Measurements from ENCODE around the gene CYTH2. TPM values are rescaled to one million over a fixed set of nuclear protein-coding genes. Genes with fewer than 3 reads are reported as not detected.
"Not testable (repeated sequence)": the region's sequence is repeated elsewhere in the genome, so short reads cannot be mapped to it uniquely, and the experiment has no call there.

The CYTH2 gene
- total and polyA plus RNA-seq, 12 donors = 26.3 to 93.5 (median 52.8) TPM

- TF ChIP-seq POLR2A (IDR thresholded peaks at IDR 0.05) = no peak
- TF ChIP-seq, protein P1, sequence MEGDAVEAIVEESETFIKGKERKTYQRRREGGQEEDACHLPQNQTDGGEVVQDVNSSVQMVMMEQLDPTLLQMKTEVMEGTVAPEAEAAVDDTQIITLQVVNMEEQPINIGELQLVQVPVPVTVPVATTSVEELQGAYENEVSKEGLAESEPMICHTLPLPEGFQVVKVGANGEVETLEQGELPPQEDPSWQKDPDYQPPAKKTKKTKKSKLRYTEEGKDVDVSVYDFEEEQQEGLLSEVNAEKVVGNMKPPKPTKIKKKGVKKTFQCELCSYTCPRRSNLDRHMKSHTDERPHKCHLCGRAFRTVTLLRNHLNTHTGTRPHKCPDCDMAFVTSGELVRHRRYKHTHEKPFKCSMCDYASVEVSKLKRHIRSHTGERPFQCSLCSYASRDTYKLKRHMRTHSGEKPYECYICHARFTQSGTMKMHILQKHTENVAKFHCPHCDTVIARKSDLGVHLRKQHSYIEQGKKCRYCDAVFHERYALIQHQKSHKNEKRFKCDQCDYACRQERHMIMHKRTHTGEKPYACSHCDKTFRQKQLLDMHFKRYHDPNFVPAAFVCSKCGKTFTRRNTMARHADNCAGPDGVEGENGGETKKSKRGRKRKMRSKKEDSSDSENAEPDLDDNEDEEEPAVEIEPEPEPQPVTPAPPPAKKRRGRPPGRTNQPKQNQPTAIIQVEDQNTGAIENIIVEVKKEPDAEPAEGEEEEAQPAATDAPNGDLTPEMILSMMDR (IDR thresholded peaks at IDR 0.05) = no peak
- Histone ChIP-seq H3K36me3 (replicated peaks in 1 of 2) (no peaks in the 10 kb centered on the region), H3K27ac (no peak overlapping the region), H3K27me3 (no peaks in the 10 kb centered on the region), H3K4me1 (replicated peaks in 1 of 2) (peaks cover 10 to 24% of the 10 kb centered on the region in 2 donors), H3K9me3 (replicated peaks in 1 of 3) (no peaks in the 10 kb centered on the region), H3K4me3 (no peak overlapping the region)
- DNase-seq = no peak
- intact Hi-C loops (cut with DNase I) = no loop called here
- 77 to 83% (median 79%) methylated on average over 16 of the region's 16 CpGs for WGBS, 4 donors
Observed at GRCh38 chr19:48484247-48484893, 15.2 kb downstream of the CYTH2 start.

DNA sequence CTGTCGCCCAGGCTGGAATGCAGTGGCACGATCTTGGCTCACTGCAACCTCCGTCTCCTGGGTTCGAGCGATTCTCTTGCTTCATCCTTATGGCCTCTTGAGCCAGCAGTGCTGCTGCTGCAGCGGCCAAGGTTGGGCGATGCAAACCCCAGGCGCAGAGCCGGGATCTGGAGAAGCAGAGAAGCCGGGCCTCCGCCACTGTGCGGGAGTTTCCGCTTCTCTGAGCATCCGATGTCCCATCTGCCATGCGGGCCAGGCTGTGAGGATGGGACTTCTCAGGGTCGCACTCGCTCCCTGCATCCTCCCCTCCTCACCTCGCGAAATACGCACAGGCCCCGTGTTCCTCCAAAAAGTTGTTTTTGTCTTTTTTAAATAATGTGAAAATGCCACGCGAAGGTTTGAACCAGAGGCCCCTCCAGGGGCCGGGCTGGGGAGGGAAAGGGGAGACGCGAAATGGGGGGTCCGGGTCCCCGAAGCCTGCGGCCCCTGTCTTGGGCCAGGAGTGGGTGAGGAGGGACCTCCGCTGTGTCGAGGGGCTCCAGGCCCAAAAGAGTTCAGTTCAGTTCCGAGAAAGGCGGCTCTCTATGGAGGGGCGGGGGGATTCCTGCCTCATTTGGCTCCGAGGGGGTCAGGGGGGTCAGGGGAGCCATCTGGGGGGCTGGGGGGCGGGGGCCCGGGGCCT, 15.9 kb downstream of the CYTH2 start:
- Histone ChIP-seq H3K27me3 (no peaks in the 10 kb centered on the region), H3K27ac (no peak overlapping the region), H3K9me3 (replicated peaks in 1 of 3) (no peaks in the 10 kb centered on the region), H3K36me3 (replicated peaks in 1 of 2) (no peaks in the 10 kb centered on the region), H3K4me1 (replicated peaks in 1 of 2) (peaks cover 10 to 24% of the 10 kb centered on the region in 2 donors), H3K4me3 (no peak overlapping the region)
- intact Hi-C loops (cut with DNase I) = no loop called here
- no peak for TF ChIP-seq POLR2A (IDR thresholded peaks at IDR 0.05)
- TF ChIP-seq, protein P1 (IDR thresholded peaks at IDR 0.05) = no peak
- no peak for DNase-seq
- WGBS, 4 donors = 67 to 81% (median 74%) methylated on average over 21 to 37 of the region's 37 CpGs

DNA sequence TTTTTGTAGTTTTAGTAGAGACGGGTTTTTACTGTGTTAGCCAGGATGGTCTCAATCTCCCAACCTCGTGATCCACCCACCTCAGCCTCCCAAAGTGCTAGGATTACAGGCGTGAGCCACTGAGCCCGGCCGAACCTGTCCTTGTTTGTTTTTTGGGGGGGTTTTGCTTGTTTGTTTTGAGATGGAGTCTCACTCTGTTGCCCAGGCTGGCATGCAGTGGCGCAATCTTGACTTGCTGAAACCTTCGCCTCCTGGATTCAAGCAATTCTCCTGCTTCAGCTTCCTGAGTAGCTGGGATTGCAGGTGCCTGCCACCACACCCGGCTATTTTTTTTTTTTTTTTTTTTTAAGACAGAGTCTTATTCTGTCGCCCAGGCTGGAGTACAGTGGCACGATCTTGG, 17.5 kb downstream of the CYTH2 start:
- H3K27me3 ChIP-seq; H3K36me3 ChIP-seq (replicated peaks in 1 of 2); H3K9me3 ChIP-seq (replicated peaks in 1 of 3); intact Hi-C loops (cut with DNase I); DNase-seq; H3K4me3 ChIP-seq; H3K27ac ChIP-seq: not testable (repeated sequence)
- H3K4me1 ChIP-seq (replicated peaks in 1 of 2) = peaks cover 16 to 23% of the 10 kb centered on the region in 2 donors
- 80 to 94% (median 84%) methylated on average over 8 to 10 of the region's 10 CpGs for WGBS, 4 donors

DNA sequence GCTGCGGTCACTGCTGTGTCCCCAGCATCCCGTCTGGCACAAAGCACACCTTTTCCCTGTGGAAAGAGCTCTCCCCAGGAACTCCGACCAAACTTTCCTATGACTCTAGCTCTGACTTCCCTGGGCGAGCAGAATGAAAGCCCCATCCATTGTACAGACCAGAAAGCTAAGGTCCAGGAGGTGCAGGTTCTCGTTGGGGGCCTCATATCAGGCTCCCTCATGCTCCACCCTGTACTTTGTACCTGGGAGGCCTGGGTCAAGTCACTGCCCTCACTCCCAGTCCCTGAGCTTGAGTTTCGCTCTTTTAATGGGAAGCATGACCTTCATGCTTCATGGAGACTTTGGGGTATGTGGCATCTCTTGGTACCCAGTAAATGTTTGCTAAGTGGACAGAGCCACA, 18.4 kb downstream of the CYTH2 start:
- Histone ChIP-seq H3K4me3 (no peak overlapping the region), H3K36me3 (replicated peaks in 1 of 2) (no peaks in the 10 kb centered on the region), H3K27me3 (no peaks in the 10 kb centered on the region), H3K27ac (no peak overlapping the region), H3K4me1 (replicated peaks in 1 of 2) (peaks cover 9 to 16% of the 10 kb centered on the region in 2 donors), H3K9me3 (replicated peaks in 1 of 3) (no peaks in the 10 kb centered on the region)
- 72 to 77% (median 72%) methylated on average over 5 to 6 of the region's 6 CpGs for WGBS, 4 donors
- intact Hi-C loops (cut with DNase I) = no loop called here
- TF ChIP-seq, protein P1 (IDR thresholded peaks at IDR 0.05) = no peak
- no peak for TF ChIP-seq POLR2A (IDR thresholded peaks at IDR 0.05)
- no peak for DNase-seq
